PC-9 (cell line): ENCODE measurements around the gene CRISPLD2. TPM values are rescaled to one million over a fixed set of nuclear protein-coding genes. Genes with fewer than 3 reads are reported as not detected.

ENCODE experiments used
- BruUV-seq: library from RNA; stranded (reverse); fragments of 400-500 nt; replicated peaks from 2 replicates; lab custom pipeline; 2021; lab: Mats Ljungman, UMichigan
- CTCF ChIA-PET: fragments of 300-600 bp; sonication (Branson Sonifier 250); formaldehyde crosslinking; loops from one replicate; lab custom pipeline; 2022; ENCODE audit warnings: antibody characterized with exemption; lab: Charles Lee
- POLR2A ChIA-PET: fragments of 300-600 bp; sonication (Branson Sonifier 250); formaldehyde crosslinking; loops from one replicate; lab custom pipeline; 2022; ENCODE audit warnings: antibody characterized with exemption; ENCODE audit not compliant: unreplicated experiment; lab: Charles Lee
- DNase-seq, 2 experiments: peaks; one replicate each; pipeline versions ENCODE4 v3.0.0 to v3.0.0-alpha.2; 2015 to 2022; ENCODE audit warnings: mixed read lengths in 1 of 2
- H2AFZ ChIP-seq: fragments of 200-600 bp; sonication (generic); 2 replicates; pipeline ENCODE4 v1.8.1; 2017; ENCODE audit warnings: antibody characterized with exemption
- H3F3A ChIP-seq: fragments of 200-600 bp; sonication (generic); 2 replicates; pipeline ENCODE4 v1.8.1; 2017; ENCODE audit warnings: antibody characterized with exemption, mild to moderate bottlenecking, low read depth; ENCODE audit not compliant: insufficient read depth
- H3K27ac ChIP-seq: fragments of 200-600 bp; sonication (generic); 2 replicates; pipeline ENCODE4 v1.6.1; 2016; ENCODE audit warnings: mixed run types
- H3K27me3 ChIP-seq: fragments of 200-600 bp; sonication (generic); 2 replicates; pipeline ENCODE4 v1.6.1; 2016; ENCODE audit warnings: low read depth, mixed run types; ENCODE audit not compliant: insufficient read depth
- H3K36me3 ChIP-seq: fragments of 200-600 bp; sonication (generic); 2 replicates; pipeline ENCODE4 v1.6.1; 2016; ENCODE audit warnings: low read depth, mixed run types
- H3K4me1 ChIP-seq: fragments of 200-600 bp; sonication (generic); replicated peaks from 2 replicates; pipeline ENCODE4 v1.6.1; 2016; ENCODE audit warnings: mixed run types; ENCODE audit not compliant: insufficient read depth
- H3K4me2 ChIP-seq: fragments of 200-600 bp; sonication (generic); 2 replicates; pipeline ENCODE4 v1.6.1; 2017; ENCODE audit warnings: mixed run types
- H3K4me3 ChIP-seq: fragments of 200-600 bp; sonication (generic); 2 replicates; pipeline ENCODE4 v1.6.1; 2016; ENCODE audit warnings: mixed run types
- H3K79me2 ChIP-seq: fragments of 200-600 bp; sonication (generic); 2 replicates; pipeline ENCODE4 v1.6.1; 2017; ENCODE audit warnings: low read depth, mixed run types
- H3K9me2 ChIP-seq: fragments of 200-600 bp; sonication (generic); 2 replicates; pipeline ENCODE4 v1.8.1; 2017; ENCODE audit warnings: mild to moderate bottlenecking; ENCODE audit not compliant: insufficient read depth
- H3K9me3 ChIP-seq: fragments of 200-600 bp; sonication (generic); 2 replicates; pipeline ENCODE4 v1.8.1; 2016; ENCODE audit warnings: low read depth; ENCODE audit not compliant: insufficient read depth
- H4K20me1 ChIP-seq: fragments of 200-600 bp; sonication (generic); 2 replicates; pipeline ENCODE4 v1.8.1; 2017; ENCODE audit not compliant: insufficient read depth
- EZH2 ChIP-seq: fragments of 200-600 bp; sonication (generic); IDR thresholded peaks from 2 replicates; pipeline ENCODE4 v1.8.0; 2017; ENCODE audit warnings: antibody characterized with exemption, low read depth
- intact Hi-C: fragments of 100-400 bp; cut with micrococcal nuclease; formaldehyde crosslinking; loops from one replicate; pipeline ENCODE4 v1.10.0; 2022; ENCODE audit not compliant: unreplicated experiment
- total RNA-seq: library from RNA; stranded (reverse); gene quantifications from 2 replicates; pipeline ENCODE4 v1.2.3, GENCODE V29; 2021
- TF ChIP-seq, protein P1 (sequence below): fragments of 200-600 bp; sonication (generic); conservative IDR thresholded peaks from 2 replicates; pipeline ENCODE4 v1.6.1; 2017; ENCODE audit warnings: mixed run types, antibody characterized with exemption, mild to moderate bottlenecking, moderate library complexity

Gene CRISPLD2
- total RNA-seq, 1 experiment from 2014 or later: 18.6 TPM

DNA sequence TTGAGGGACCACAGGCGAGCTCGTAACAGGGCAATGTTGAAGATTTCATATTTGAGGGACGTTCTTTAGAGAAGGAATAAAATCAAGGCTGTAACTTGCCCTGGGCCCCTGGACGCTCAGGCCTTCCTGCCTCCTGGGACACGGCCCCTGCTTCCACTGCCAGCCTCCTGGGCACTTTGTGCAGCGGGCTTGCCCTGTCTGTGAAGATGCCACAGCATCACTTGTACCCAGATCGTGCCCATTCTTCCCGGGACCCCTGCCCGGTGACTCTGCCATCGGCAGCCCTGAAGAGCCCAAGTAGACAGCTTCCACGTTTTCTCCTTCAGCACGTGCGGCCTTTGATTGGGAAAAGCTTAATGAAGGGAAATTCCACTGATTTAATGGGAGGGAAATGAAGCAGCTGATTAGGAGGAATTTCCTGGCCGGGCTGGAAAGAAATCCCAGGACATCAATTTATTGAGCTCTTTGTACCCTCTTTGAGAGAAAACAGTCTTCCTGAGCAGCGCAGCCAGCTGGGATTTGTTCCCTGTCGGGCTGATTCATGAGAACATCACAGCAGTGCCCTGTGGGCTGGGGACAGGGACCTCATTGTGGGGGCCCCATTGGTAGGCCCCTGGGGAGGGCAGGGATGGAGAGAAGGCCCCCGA, 71.5 kb downstream of the CRISPLD2 start:
- POLR2A ChIA-PET: no interaction called here
- CTCF ChIA-PET: no interaction called here
- no peaks in the 10 kb centered on the region for H3K79me2 ChIP-seq
- H3K27me3 ChIP-seq: no peaks in the 10 kb centered on the region
- peaks cover 18% of the 10 kb centered on the region for H3K4me1 ChIP-seq
- H3K27ac ChIP-seq: no peak overlapping the region
- H3K9me3 ChIP-seq: no peaks in the 10 kb centered on the region
- no peak overlapping the region for H3K4me2 ChIP-seq
- peaks cover 10% of the 10 kb centered on the region; the same call in 1 of the 2 replicates for H3F3A ChIP-seq
- no peaks in the 10 kb centered on the region for H3K36me3 ChIP-seq
- no peaks in the 10 kb centered on the region for H3K9me2 ChIP-seq
- no peaks in the 10 kb centered on the region for H4K20me1 ChIP-seq
- H3K4me3 ChIP-seq: no peak overlapping the region
- BruUV-seq: no TSS peak
- no peak for DNase-seq
- no peak overlapping the region for H2AFZ ChIP-seq
- TF ChIP-seq, protein P1, sequence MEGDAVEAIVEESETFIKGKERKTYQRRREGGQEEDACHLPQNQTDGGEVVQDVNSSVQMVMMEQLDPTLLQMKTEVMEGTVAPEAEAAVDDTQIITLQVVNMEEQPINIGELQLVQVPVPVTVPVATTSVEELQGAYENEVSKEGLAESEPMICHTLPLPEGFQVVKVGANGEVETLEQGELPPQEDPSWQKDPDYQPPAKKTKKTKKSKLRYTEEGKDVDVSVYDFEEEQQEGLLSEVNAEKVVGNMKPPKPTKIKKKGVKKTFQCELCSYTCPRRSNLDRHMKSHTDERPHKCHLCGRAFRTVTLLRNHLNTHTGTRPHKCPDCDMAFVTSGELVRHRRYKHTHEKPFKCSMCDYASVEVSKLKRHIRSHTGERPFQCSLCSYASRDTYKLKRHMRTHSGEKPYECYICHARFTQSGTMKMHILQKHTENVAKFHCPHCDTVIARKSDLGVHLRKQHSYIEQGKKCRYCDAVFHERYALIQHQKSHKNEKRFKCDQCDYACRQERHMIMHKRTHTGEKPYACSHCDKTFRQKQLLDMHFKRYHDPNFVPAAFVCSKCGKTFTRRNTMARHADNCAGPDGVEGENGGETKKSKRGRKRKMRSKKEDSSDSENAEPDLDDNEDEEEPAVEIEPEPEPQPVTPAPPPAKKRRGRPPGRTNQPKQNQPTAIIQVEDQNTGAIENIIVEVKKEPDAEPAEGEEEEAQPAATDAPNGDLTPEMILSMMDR: no peak
- no peak for TF ChIP-seq EZH2
- intact Hi-C loops: no loop called here

DNA sequence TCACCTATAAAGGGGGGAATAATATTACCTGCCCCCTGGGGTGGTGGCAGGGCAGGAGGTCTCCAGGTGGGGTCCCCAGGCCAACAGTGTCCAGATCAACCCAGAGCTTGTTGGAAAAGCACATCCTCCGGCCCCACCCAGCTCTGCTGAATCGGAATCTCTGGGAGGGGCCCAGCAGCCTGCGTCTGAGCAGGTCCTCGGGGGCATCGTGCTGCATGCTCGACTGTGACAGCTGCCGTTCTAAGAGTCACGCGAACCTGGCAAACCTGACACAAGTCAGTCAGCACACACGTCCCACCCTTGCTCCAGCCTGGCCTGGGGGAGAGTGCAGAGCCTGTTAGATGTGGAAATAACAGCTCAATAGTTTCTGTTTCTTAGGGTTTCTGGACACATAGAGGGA, 72.3 kb downstream of the CRISPLD2 start:
- H3K4me2 ChIP-seq: no peak overlapping the region
- peaks cover 10% of the 10 kb centered on the region; the same call in 1 of the 2 replicates for H3F3A ChIP-seq
- no peaks in the 10 kb centered on the region for H3K9me3 ChIP-seq
- no peak overlapping the region for H3K4me3 ChIP-seq
- TF ChIP-seq EZH2: no peak
- TF ChIP-seq, protein P1: no peak
- H2AFZ ChIP-seq: no peak overlapping the region
- H3K4me1 ChIP-seq: peaks cover 18% of the 10 kb centered on the region
- intact Hi-C loops: no loop called here
- no peaks in the 10 kb centered on the region for H3K27me3 ChIP-seq
- no peaks in the 10 kb centered on the region for H3K36me3 ChIP-seq
- DNase-seq: no peak
- H3K9me2 ChIP-seq: no peaks in the 10 kb centered on the region
- CTCF ChIA-PET: no interaction called here
- POLR2A ChIA-PET: no interaction called here
- H3K79me2 ChIP-seq: no peaks in the 10 kb centered on the region
- no peak overlapping the region for H3K27ac ChIP-seq
- BruUV-seq: no TSS peak
- no peaks in the 10 kb centered on the region for H4K20me1 ChIP-seq

DNA sequence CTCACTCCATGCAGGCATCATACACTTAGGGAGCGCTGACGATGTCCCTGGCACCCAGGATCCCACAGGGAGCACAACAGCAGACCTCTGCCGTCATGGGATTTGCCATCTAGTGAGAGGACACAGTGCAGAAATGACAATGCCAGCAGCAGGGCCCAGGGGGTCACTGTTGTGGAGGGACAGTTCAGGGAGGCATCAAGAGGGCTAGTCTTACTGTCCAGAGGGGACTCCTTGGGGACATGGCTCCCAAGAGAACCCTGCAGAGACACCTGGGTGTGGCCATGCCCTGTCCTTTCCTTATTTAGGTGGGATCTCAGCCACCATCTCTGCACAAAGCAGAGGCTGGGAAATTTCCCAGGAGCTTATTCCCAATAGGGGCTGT, 73.7 kb downstream of the CRISPLD2 start:
- H3K4me3 ChIP-seq: no peak overlapping the region
- peak overlapping the region; percentile 41 for H3K27ac ChIP-seq
- H4K20me1 ChIP-seq: no peaks in the 10 kb centered on the region
- H3F3A ChIP-seq: peaks cover 10% of the 10 kb centered on the region; the same call in 1 of the 2 replicates
- BruUV-seq: no TSS peak
- H3K36me3 ChIP-seq: no peaks in the 10 kb centered on the region
- no peaks in the 10 kb centered on the region for H3K27me3 ChIP-seq
- TF ChIP-seq, protein P1: no peak
- no peak for TF ChIP-seq EZH2
- ChIA-PET CTCF (no interaction called here), POLR2A (no interaction called here)
- peak overlapping the region; percentile 49 for H3K4me2 ChIP-seq
- H3K9me3 ChIP-seq: no peaks in the 10 kb centered on the region
- peaks cover 18% of the 10 kb centered on the region for H3K4me1 ChIP-seq
- H2AFZ ChIP-seq: no peak overlapping the region
- H3K9me2 ChIP-seq: no peaks in the 10 kb centered on the region
- intact Hi-C loops: no loop called here
- no peak for DNase-seq
- no peaks in the 10 kb centered on the region for H3K79me2 ChIP-seq
